Measurements from ENCODE around the gene SP100.
"Not testable (repeated sequence)": the region's sequence is repeated elsewhere in the genome, so short reads cannot be mapped to it uniquely, and the experiment has no call there.

SP100 gene

DNA sequence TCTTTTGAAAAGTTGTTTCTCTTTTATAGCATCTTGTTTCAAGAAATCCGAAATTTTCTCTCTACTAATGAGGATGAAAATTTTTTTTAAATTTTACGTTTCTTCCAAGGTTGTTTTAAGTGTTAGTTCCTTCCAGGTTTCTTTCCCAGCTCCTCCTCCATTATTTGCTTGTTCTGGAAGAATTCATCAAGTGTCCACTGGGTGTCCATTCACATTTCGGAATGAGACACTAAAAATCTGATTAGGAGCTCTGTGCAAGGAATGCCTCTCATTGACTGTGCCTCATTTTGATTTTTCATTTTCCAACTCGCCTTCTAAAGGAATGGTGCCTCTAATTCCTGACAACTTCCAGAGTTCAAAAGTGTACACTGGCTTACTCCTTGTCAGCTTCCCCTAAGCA is 6.1 kb downstream of the SP100 start:
- DNase-seq, result no peak

DNA sequence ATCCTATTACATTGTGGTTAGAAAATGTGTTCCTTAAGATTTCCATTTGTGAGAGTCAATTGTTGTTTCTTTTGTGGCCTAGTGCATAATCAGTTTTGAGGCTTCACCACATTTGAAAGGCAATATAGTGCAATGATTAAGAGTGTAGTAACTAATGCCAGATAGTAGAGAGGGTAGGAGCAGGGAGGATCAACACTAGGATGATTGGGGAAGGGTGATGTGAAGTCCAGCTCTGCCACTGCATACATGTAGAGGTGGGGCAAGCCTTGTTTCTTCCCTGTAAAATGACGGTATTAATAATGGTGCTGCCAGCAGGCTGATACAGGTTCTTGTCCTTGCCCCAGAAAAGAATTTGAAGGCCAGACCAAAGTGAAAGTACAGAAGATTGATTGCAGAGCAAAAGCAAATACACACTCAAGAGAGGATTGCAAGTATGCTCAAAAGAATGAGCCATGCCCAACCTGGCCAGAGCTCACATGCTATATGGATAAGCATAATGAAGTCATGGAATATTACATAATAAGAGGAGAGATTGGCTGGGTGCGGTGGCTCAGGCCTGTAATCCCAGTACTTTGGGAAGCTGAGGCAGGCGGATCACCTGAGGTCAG is 8.0 kb downstream of the SP100 start:
- no peak for DNase-seq

DNA sequence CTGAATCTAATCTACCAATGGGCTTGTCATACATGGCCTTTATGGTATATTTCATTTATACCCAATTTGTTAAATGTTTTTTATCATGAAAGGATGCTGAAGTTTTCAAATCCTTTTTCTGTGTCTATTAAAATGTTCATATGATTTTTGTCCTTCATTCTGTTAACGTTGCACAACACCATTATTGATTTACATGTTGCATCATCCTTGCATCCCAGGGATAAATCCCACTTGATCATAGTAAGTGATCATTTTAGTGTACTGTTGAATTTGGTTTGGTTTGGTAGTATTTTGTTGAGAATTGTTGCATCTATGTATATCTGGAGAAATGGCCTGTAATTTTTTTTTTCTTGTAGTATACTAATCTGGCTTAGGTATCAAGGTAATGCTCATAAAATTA is 9.4 kb downstream of the SP100 start:
- DNase-seq, result no peak

DNA sequence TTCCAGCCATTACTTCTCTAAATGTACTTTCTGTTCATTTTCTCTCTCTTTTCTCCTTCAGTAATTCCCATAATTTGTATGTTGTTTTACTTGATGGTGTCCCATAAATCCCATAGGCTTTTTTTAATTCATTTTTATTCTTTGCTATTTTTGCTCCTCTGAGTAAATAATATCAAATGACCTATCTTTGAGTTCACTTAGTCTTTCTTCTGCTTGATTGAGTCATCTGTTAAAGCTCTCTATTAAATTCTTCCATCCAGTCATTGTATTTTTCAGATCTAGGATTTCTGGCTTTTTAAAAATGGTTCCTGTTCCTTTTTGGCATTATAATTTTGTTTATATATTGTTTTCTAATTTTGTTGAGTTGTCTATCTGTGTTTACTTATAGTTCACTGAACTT is 13.5 kb downstream of the SP100 start:
- no peak for DNase-seq

DNA sequence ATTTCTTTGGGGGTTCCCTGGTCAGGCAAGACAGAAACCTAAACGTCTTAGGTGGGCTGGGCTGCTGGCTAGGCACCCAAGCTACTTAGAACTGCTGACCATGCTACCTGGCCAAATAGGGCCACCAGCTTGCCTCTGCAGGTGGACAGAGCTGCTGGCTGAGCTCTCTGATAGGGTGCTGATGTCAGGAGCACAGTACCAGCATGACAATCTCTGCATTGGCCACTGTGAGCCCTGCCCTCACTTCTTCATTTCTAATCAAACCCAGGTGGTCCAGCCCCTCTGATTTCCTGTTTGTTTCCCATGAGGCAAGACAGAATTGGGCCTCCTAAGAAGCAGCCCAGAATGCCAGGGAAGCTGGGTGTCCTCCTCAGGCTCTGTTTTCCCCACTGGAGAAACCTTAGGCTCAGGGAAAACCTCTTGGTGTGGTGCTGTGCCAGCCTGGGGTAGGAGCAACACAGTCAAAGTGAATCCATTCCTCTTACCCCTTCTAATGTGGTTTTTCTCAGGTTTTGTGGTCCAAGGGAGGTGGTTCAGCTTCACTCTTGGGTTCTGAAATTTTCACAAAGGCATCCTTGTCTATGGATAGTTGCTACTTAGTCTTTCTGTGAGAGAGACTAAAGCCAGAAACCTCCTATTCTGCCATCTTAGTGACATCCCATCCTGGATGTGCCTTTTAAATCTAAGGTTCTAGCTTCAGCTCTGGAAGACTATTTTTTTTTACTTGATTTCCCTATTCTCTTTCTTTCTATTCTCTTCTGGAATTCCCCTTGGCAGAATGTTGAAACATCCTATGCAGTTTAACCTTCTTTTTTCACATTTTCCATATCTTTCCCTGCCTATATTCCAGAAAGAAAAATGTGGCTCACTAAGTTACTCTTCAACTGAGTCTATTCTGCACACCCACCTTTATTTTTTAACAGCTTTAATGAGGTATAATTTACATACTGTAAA is 15.2 kb downstream of the SP100 start:
- DNase-seq, result no peak

DNA sequence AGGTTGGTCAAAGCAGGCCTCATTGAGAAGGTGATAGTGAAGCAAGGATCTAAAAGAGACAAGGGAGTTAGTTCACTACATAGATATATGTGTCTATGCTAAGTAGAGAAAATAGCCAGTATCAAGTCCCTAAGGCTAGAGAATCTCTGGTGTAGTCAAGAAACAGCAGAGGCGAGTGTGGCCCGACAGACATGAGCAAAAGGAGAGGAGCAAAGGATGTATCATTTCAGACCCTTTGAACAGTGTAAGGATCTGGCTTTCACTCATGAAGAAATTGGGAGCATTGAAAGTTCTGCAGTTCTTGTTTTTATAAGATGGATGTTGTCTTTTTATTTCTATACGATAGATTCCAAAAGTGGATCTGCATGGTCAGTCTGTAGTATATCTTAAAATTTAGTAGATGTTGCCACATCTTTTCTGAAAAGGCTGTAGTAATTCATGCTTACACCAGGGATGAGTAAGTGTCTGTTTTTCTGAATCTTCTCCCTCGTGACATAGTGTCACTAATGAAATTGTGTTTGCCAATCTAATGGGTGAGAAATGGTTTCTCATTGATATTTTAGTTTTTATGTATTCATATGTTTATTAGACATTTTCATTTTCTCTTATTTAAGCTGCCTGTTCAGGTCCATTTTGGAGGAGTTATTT is 18.8 kb downstream of the SP100 start:
- DNase-seq, result no peak

DNA sequence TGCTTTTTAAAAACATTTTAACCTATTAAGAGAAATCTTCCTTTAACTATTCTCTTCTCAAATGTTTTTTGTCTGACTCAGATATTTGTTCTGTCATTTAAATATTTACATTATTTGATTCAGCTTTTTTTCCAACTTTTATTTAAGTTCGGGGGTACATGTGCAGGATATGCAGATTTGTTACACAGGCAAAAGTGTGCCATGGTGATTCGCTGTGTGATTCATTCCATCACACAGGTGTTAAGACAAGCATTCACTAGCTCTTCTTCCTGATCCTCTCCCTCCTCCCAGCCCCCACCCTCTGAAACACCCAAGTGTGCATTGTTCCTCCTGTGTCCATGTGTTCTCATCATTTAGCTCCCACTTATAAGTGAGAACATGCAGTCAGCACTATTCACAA is 19.4 kb downstream of the SP100 start:
- no peak for DNase-seq

DNA sequence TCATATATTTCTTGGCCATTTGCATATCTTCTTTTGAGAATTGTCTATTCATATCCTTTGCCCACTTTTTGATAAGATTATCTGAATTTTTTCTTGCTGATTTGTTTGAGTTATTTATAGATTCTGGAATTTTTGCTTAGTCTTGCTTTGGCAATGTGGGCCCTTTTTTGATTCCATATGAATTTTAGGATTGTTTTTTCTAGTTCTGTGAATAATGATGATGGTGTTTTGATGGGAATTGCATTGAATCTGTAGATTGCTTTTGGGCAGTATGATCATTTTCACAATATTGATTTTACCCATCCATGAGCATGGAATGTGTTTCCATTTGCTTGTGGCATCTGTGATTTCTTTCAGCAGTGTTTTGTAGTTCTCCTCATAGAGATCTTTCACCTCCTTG is 23.1 kb downstream of the SP100 start:
- not testable (repeated sequence) for DNase-seq

DNA sequence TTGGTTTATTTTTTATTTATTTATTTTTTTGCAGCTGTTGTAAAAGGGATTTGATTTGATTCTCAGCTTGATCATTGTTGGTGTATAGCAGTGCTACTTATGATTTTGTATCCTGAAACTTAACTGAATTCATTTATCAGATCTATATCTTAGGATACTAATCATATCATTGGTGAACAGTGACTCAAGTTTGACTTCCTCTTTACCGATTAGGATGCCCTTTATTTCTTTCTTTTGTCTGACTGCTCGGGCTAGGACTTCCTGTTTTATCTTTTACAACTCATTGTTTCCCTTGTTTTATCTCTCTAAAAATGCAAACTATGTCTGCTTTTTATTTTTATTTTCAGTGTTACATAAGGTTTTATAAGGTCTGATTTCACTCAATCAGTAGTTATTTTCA is 23.6 kb downstream of the SP100 start:
- peak; percentile 62 for DNase-seq

DNA sequence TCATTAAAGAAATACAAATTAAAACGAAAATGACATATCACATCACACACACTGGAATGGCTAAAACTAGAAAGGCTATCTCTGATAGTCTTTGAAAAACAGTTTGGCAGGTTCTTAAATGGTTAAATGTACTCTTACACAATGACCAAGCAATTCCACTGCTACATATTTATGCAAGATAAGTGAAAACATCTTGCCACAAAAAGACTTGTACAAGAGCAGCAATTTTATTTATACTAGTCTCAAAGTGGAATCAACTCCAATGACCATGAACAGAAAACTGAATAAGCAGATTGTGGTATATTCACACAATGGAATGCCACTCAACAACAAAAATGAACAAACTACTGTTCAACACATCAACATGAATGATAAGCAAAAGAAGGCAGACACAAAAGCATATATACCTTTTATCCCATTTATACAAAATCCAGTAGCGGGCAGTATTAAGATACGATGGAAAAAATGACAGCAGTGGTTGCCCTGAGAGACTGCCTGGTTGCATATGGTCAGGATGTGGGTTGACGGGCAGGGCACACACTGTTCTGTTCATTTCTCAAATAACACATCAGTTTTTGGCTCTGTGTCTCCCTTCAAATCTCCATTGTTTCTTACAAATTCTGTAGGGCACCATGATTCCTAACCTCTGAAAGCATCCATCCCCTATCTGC is 25.4 kb downstream of the SP100 start:
- peak; percentile 69 for DNase-seq

DNA sequence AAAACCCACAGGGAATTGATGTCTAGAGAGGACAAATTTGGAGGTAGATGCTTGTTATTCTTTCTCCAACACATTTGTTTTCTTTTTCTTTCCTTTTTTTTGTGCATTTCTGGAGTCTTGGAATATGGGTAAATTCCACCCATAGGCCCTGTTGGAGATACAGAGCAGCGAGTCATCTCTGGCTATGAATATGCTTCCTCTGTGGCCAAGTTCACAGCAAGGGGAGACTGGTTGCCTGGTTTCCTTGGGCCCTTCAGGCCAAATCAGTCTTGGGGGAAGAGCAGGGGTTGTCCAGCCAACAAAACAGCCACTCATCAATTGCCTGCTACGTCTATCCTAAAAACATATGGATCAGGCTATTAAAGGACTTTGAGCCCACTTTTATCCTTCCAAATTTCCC is 27.5 kb downstream of the SP100 start:
- no peak for DNase-seq

DNA sequence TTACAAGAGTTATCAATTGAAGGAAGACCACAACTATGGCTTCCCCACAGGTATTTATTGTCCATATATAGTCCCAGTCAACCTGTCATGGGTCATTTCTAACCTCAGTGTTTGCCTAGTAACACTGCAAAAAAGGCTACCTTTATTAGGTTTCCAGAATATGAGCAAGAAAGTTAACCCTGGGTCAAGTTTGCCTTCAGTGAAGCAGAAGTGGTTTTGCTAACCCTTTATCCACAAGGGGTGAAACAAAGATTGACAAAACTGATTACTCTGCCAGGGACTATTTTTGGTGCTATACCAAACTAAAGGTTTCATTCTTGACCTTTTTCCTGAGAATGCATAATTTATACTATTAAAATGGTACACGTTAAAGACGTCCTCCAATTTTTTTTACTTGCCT is 28.8 kb downstream of the SP100 start:
- no peak for DNase-seq

DNA sequence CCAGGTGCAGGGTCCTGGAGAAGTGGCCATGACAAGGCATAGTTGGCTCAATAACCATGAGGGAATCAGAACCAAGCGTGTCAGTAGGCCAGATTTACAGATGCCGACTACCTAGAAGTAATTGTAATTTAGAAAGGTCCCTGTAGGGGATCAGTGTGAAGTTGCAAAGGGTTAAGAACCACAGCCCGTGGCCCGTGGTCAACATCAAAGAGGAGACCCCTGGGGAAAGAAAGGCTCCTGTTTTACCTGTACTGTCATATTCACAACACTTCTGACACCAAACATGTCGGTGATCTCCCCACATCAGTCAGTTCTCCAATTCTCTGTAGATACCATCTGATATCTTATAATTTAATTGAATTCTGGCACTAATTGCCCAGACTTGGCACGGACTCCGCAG is 31.0 kb downstream of the SP100 start:
- no peak for DNase-seq

DNA sequence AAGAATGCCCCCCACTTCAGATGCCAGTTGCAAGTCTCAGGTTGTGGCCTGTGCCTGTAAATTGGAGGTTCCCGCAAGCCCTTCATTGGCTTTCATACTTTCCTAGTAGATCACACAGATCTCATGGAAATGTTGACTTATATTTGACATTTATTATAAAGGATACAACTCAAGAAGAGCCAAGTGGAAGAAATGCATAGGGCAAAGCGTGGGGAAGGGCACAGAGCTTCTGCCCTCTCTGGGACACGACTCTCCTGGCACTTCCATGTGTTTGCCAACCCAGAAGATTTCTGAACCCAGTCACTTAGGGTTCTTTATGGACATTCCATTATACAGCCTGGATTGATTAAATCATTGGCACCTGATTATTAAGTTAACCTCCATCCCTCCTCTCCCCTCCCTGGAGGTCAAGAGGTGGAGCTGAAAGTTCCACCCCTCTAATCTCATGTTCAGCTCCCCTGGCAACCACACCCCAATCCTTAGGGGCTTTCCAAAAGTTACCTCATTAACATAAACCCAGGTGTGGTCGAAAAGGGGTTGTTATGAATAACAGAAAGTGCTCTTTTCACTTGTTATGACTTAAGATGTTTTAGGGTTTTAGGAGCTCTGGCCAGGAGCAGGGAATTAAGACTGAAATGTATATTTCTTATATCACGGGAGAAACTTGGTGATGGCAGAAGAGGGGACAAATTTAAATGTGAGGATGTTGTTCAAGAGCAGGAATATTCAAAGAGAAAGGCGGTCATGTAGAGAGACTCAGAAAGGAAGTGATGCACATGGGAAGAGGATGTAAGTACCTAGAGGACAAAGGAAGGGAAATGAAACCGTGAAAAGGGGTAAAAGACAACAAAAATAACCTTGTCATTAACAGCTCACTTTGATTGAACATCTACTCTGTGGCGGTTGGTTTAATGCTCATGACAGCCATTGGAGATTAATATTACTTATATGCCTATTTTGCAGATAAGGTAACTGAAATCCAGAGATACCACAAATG is 31.8 kb downstream of the SP100 start:
- DNase-seq, result no peak

DNA sequence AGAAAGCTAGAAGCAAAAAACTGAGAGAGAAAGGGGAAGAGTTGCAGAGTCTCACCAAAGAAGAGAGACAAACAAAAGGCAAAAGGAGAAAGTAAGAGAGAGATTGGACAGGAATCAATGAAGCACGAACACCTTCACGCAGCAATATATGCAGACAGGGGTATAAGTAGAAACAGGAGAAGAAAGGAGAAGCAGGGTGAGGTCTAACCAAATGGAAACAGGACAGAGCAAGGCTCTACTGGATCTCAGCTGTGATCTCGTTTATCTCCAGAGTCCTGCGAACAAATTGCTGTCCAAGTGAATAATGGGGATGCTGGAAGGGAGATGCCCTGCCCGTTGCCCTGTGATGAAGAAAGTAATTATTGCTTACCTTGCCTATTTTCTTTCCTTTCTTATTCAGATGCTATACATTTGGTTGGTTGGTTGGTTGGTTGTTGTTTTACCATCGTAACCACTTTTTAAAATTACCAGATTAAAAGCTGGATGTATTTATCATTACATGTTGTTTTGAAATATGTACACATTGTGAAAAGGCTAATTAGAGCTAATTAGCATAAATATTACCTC is 34.0 kb downstream of the SP100 start:
- no peak for DNase-seq

DNA sequence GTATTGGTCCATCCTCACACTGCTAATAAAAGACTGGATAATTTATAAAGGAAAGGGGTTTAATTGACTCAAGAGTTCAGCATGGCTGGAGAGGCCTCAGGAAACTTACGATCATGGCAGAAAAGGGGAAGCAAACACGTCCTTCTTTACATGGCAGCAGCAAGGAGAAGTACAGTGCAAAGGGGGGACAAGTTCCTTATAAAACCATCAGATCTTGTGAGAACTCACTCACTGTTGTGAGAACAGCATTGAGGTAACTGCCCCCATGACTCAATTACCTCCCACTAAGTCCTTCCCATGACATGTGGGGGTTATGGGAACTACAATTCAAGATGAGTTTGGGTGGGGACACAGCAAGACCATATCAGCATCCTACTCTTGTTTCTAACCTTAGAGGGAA is 37.0 kb downstream of the SP100 start:
- no peak for DNase-seq

DNA sequence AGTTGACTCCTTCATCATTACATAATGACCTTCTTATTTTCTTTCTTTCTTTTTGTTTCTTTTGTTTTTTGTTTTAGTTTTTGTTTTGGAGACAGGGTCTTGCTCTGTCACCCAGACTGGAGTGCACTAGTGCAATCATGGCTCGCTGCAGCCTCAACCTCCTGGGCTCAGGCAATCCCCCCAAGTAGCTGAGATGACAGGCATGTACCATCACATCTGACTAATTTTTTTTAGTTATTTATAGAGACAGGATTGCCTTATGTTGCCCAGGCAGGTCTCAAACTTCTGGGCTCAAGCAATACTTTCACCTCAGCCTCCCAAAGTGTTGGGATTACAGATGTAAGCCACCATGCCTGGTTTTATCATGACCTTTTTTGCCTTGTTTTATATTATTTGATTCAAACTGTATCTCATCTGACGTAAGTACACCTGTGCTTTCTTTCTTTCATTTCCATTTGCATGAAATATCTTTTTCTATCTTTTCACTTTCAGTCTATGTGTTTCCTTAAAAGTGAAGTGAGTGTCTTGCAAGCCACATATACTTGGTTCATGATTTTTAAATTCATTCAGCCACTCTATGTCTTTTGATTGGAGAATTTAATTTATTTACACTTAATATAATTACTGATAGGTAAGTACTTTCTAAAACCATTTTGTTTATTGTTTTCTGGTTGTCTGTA is 39.1 kb downstream of the SP100 start:
- DNase-seq, result no peak

DNA sequence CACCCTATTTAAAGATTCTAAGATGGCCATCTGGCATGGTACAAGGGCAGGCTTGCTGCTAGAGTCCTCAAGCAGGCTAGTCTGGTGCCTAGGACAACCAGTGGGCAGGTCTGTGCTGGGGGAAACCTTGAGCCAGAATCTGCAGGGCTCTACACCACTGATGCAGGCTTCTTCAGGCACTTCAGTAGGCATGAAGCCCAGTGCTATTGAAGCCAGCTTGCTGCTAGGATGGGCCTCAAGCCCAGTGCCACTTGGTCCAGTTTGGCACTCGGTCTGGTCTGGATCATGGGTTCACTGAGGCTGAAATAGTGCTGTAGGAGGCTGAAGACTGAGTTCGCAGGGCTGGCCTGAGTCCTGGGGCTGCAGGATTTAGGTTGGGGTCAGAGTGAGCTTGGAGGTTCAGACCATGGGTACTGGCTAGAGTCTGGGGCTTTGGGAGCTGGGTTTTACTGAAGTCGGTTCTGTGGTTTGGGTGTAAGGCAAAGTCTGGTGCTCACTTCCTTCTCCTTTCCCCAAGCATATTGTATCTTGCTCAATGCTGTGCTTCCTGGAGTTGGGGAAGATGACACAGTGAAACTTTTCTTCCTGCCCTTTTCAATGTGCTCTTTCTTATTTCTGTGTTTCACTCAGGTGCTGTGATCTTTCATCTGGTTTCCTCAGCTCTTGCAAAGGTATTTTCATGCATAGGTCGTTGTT is 41.2 kb downstream of the SP100 start:
- DNase-seq, result no peak

DNA sequence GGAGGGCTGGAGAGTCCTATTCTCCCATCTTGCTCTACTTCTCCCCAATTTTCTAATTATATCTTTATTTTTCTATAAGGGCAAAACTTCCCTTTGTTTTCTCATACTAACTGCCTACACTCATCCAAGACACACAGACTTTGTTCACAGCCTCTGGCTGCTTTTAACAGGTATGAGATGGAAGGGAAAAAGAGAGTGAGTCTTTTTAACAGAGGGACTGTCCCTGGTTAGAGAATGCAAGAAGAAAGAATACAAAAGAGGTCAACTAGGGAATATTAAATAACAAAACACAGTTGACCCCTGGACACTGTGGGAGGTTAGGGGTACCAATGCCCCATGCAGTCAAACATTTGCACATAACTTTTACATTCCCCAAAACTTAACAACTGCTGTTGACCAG is 41.8 kb downstream of the SP100 start:
- no peak for DNase-seq

DNA sequence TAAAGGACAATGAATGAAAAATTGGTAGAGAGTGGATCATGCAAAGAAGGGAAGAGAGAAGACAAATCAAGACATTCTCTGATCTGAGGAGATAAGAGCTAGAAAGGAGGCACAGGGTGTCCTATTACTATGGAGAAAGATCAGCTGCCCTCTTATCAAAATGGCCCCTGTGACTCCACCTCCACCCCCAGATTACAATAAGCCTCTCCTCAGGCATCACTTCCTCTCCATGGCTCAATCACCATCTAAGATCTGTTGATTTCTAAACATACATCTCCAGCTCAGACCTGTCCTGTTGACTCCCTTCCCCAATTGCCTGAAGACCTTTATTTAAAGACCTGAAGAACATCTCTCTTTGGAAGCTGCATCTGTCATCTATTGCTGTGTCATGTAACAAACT is 43.2 kb downstream of the SP100 start:
- no peak for DNase-seq

DNA sequence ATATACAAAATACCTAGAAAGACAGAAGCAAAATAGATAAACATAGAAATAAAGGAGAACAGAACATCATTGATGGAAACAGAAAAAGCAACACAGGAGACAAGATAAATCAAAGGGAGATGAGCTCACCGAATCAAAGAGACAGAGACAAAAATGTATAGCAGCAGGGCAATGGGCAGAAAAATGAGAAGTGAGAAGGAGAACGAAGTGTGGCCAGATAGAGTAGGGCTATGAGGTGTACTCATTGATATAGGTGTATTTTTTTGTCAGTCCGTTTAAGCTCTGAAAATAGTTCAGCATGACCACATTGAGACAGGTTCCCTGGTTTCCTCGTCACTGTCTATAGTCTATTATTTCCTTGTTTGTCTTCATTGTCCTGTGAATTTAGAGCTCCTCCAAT is 55.1 kb downstream of the SP100 start:
- DNase-seq, result no peak
